K562 (cell line): Measurements from ENCODE around the gene TMEM43. TPM values are rescaled to one million over a fixed set of nuclear protein-coding genes. Genes with fewer than 3 reads are reported as not detected.

Source experiments
- CAMTA2 ChIP-seq: fragments of 250-450 bp; sonication (Bioruptor Pico); conservative IDR thresholded peaks from 2 replicates; pipeline ENCODE4 v1.5.1; 2022
- CREB1 ChIP-seq, 2 experiments: sonication (generic) in 1 of 2; formaldehyde crosslinking in 1 of 2; IDR thresholded peaks; 2 replicates each; pipeline versions ENCODE4 v1.6.1 to v1.8.0; 2012 to 2022; ENCODE audit warnings: inconsistent platforms in 1 of 2, mild to moderate bottlenecking in 1 of 2, missing genetic modification reagents in 1 of 2, moderate library complexity in 1 of 2
- DDX20 ChIP-seq: fragments of 450-650 bp; IDR thresholded peaks from 2 replicates; pipeline ENCODE4 v1.6.1; 2016; ENCODE audit warnings: missing genetic modification characterization, low read depth, mild to moderate bottlenecking, missing compliant biosample characterization, moderate library complexity
- DIDO1 ChIP-seq: fragments of 450-650 bp; IDR thresholded peaks from 2 replicates; pipeline ENCODE4 v1.6.1; 2016; ENCODE audit warnings: low read depth, missing biosample characterization, missing genetic modification characterization
- ELF2 ChIP-seq: fragments of 250-450 bp; sonication (Bioruptor Pico); IDR thresholded peaks from 2 replicates; pipeline ENCODE4 v1.5.0; 2021; ENCODE audit warnings: mild to moderate bottlenecking
- FOXJ2 ChIP-seq: fragments of 200-800 bp; sonication (Bioruptor generic); IDR thresholded peaks from 2 replicates; pipeline ENCODE4 v1.6.1; 2016; ENCODE audit warnings: missing genetic modification characterization, missing compliant biosample characterization
- FOXK1 ChIP-seq: sonication (generic); formaldehyde crosslinking; IDR thresholded peaks from 2 replicates; pipeline ENCODE4 v1.8.0; 2022; ENCODE audit warnings: missing genetic modification reagents, mild to moderate bottlenecking, borderline replicate concordance
- POLR2H ChIP-seq: IDR thresholded peaks from 2 replicates; pipeline ENCODE4 v1.6.1; 2016; ENCODE audit warnings: missing genetic modification characterization, low read depth, mild to moderate bottlenecking, control low read depth, missing compliant biosample characterization, moderate library complexity
- SNRNP70 ChIP-seq: fragments of 200-400 bp; formaldehyde crosslinking; optimal IDR thresholded peaks from 2 replicates; pipeline ENCODE3; 2017; ENCODE audit warnings: low read depth, low read length
- THRAP3 ChIP-seq: fragments of 450-650 bp; IDR thresholded peaks from 2 replicates; pipeline ENCODE4 v1.6.1; 2016; ENCODE audit warnings: mild to moderate bottlenecking, inconsistent platforms, borderline replicate concordance
- TRIM24 ChIP-seq, 2 experiments: fragments of 450-650 bp; IDR thresholded peaks; 2 replicates each; pipeline ENCODE4 v1.6.1; 2016
- XRCC3 ChIP-seq: fragments of 450-650 bp; IDR thresholded peaks from 2 replicates; pipeline ENCODE4 v1.6.1; 2017; ENCODE audit warnings: mild to moderate bottlenecking, moderate library complexity
- polyA plus RNA-seq, 8 experiments: library from polyadenylated mRNA; depleted of rRNA in 4 of 8; stranded (reverse) in 5 of 8; unstranded in 3 of 8; fragments of >200 nt; fragmentation: Nextera tagmentation in 2 of 8; fragmentation: Illumina TruSeq in 1 of 8; extraction: Ambion mirVana in 2 of 8; extraction: Trizol in 1 of 8; gene quantifications; 2 replicates each; pipeline versions ENCODE4 v1.2.1 to v1.2.3, GENCODE V29; 2011 to 2014; ENCODE audit warnings: inconsistent platforms in 1 of 8, missing spikeins in 1 of 8
- total RNA-seq, 7 experiments: library from RNA; depleted of rRNA in 6 of 7; stranded (reverse); fragments of >200 nt in 6 of 7; fragmentation: Illumina TruSeq in 2 of 7; extraction: Trizol in 2 of 7; gene quantifications; 2 replicates each; pipeline versions ENCODE4 v1.2.1 to v1.2.3, GENCODE V29; 2011 to 2021; ENCODE audit warnings: low replicate concordance in 1 of 7
- TF ChIP-seq, protein P1 (sequence below): fragments of 450-650 bp; formaldehyde crosslinking; IDR thresholded peaks from 2 replicates; pipeline ENCODE4 v1.4.0; 2020; ENCODE audit warnings: mild to moderate bottlenecking, moderate library complexity
- TF ChIP-seq, protein P2 (sequence below): fragments of 450-650 bp; IDR thresholded peaks from 2 replicates; pipeline ENCODE4 v1.6.1; 2017; ENCODE audit warnings: mild to moderate bottlenecking, moderate library complexity
- TF ChIP-seq, protein P3 (sequence below): IDR thresholded peaks from 2 replicates; pipeline ENCODE4 v1.6.1; 2011; ENCODE audit not compliant: insufficient read length; ENCODE audit errors: extremely low read depth
- TF ChIP-seq, protein P4 (sequence below), 3 experiments: fragments of 200-800 bp in 1 of 3; fragments of 250-450 bp in 1 of 3; fragments of 450-650 bp in 1 of 3; sonication (Bioruptor Pico) in 1 of 3; sonication (Bioruptor generic) in 1 of 3; formaldehyde crosslinking in 1 of 3; IDR thresholded peaks; 2 replicates each; pipeline versions ENCODE4 v1.6.1 to v1.8.0; 2016 to 2022; ENCODE audit warnings: mild to moderate bottlenecking in 2 of 3, missing genetic modification characterization in 2 of 3, missing compliant biosample characterization in 1 of 3, moderate library complexity in 1 of 3
- TF ChIP-seq, protein P5 (sequence below): fragments of 450-650 bp; IDR thresholded peaks from 2 replicates; pipeline ENCODE4 v1.6.1; 2018; ENCODE audit warnings: mild to moderate bottlenecking, low read depth; ENCODE audit not compliant: partially characterized antibody

Gene TMEM43
- total and polyA plus RNA-seq, 9 of the 15 experiments (the other 6 are each of a cell fraction or from before 2014, with no cell fraction given), result 16.7 to 46.1 (median 35.7) TPM

DNA sequence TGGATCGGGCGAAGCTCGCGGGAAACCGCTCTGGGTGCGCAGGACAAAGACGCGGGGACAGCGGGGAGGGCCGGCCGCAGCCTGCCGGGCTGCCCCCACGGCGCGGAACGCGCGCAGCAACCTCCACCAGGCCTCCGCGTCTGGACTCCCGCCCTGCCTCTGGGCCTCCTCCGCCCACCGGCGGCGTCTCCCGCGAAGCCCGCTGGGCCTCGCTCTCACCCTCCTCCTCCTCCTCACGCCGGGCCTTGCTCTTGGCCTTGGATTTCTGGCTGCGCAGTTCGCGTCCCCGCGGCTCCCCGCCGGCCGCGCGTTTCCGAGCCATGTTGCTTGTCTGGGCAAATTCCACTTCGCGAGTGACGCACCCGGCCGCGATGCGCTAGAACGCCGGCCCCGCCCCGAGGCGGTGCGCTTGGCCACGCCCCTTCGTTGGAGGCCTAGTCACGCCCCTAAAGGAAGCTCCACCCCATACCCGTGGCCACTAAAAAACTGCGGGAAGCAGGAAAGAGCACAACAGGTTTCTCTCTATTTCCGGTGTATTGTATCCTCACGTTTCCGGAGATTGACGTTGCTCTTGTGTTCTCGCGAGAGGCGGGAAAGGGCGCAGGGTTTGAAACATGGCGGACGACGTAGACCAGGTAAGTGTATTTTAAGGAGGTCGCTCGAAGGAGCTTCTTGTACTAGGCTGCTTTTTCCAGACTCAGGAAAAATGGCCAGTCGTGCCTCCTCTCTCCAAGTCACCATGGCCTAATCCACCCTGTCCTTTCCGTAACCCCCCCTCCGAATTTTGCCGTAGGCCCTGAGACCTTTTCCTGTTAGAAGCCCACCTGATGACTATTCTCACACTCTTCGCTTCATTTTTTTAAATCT, 53.6 kb downstream of the TMEM43 start, which contains the start of the genes LSM3 and XPC (continued):
- TF ChIP-seq, protein P1, sequence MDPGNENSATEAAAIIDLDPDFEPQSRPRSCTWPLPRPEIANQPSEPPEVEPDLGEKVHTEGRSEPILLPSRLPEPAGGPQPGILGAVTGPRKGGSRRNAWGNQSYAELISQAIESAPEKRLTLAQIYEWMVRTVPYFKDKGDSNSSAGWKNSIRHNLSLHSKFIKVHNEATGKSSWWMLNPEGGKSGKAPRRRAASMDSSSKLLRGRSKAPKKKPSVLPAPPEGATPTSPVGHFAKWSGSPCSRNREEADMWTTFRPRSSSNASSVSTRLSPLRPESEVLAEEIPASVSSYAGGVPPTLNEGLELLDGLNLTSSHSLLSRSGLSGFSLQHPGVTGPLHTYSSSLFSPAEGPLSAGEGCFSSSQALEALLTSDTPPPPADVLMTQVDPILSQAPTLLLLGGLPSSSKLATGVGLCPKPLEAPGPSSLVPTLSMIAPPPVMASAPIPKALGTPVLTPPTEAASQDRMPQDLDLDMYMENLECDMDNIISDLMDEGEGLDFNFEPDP (CRISPR knock-in tag), result peak; percentile 50; the same call in 1 of the 2 replicates
- TF ChIP-seq XRCC3, result no peak
- TF ChIP-seq FOXK1 (CRISPR knock-in tag), result peak; percentile 78; the same call in 1 of the 2 replicates
- TF ChIP-seq CREB1 (IDR thresholded peaks at IDR 0.05), result peak; percentile 79
- TF ChIP-seq CREB1 (CRISPR knock-in tag; IDR thresholded peaks at IDR 0.05), result peak; percentile 87
- peak; percentile 89 for TF ChIP-seq POLR2H (tag)
- TF ChIP-seq SNRNP70, result no peak
- TF ChIP-seq FOXJ2, result no peak
- peak; percentile 78; the same call in 1 of the 2 replicates for TF ChIP-seq CAMTA2 (CRISPR knock-in tag)
- TF ChIP-seq, protein P2, sequence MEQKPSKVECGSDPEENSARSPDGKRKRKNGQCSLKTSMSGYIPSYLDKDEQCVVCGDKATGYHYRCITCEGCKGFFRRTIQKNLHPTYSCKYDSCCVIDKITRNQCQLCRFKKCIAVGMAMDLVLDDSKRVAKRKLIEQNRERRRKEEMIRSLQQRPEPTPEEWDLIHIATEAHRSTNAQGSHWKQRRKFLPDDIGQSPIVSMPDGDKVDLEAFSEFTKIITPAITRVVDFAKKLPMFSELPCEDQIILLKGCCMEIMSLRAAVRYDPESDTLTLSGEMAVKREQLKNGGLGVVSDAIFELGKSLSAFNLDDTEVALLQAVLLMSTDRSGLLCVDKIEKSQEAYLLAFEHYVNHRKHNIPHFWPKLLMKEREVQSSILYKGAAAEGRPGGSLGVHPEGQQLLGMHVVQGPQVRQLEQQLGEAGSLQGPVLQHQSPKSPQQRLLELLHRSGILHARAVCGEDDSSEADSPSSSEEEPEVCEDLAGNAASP, result no peak
- TF ChIP-seq, protein P3, sequence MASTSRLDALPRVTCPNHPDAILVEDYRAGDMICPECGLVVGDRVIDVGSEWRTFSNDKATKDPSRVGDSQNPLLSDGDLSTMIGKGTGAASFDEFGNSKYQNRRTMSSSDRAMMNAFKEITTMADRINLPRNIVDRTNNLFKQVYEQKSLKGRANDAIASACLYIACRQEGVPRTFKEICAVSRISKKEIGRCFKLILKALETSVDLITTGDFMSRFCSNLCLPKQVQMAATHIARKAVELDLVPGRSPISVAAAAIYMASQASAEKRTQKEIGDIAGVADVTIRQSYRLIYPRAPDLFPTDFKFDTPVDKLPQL, result no peak
- TF ChIP-seq DDX20 (tag), result no peak
- TF ChIP-seq, protein P4, sequence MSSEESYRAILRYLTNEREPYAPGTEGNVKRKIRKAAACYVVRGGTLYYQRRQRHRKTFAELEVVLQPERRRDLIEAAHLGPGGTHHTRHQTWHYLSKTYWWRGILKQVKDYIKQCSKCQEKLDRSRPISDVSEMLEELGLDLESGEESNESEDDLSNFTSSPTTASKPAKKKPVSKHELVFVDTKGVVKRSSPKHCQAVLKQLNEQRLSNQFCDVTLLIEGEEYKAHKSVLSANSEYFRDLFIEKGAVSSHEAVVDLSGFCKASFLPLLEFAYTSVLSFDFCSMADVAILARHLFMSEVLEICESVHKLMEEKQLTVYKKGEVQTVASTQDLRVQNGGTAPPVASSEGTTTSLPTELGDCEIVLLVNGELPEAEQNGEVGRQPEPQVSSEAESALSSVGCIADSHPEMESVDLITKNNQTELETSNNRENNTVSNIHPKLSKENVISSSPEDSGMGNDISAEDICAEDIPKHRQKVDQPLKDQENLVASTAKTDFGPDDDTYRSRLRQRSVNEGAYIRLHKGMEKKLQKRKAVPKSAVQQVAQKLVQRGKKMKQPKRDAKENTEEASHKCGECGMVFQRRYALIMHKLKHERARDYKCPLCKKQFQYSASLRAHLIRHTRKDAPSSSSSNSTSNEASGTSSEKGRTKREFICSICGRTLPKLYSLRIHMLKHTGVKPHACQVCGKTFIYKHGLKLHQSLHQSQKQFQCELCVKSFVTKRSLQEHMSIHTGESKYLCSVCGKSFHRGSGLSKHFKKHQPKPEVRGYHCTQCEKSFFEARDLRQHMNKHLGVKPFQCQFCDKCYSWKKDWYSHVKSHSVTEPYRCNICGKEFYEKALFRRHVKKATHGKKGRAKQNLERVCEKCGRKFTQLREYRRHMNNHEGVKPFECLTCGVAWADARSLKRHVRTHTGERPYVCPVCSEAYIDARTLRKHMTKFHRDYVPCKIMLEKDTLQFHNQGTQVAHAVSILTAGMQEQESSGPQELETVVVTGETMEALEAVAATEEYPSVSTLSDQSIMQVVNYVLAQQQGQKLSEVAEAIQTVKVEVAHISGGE (CRISPR knock-in tag; IDR thresholded peaks at IDR 0.05), result peak in 1 of 3 experiments; percentile 94; a peak in 3 of 6 replicates
- TF ChIP-seq TRIM24 (IDR thresholded peaks at IDR 0.05), result peak in 1 of 2 experiments; percentile 42; a peak in 2 of 4 replicates
- peak; percentile 10; the same call in 1 of the 2 replicates for TF ChIP-seq ELF2 (CRISPR knock-in tag)
- TF ChIP-seq, protein P5, sequence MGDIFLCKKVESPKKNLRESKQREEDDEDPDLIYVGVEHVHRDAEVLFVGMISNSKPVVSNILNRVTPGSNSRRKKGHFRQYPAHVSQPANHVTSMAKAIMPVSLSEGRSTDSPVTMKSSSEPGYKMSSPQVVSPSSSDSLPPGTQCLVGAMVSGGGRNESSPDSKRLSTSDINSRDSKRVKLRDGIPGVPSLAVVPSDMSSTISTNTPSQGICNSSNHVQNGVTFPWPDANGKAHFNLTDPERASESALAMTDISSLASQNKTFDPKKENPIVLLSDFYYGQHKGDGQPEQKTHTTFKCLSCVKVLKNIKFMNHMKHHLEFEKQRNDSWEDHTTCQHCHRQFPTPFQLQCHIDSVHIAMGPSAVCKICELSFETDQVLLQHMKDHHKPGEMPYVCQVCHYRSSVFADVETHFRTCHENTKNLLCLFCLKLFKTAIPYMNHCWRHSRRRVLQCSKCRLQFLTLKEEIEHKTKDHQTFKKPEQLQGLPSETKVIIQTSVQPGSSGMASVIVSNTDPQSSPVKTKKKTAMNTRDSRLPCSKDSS, result no peak
- TF ChIP-seq THRAP3, result no peak
- TF ChIP-seq DIDO1 (tag), result peak; percentile 84
